NCI-H2081 treated with DMSO at 0.1 percent for 48 hours (cell line): ENCODE data around the gene GON7.
"Not testable (repeated sequence)": the region's sequence is repeated elsewhere in the genome, so short reads cannot be mapped to it uniquely, and the experiment has no call there.

ENCODE experiments used
- DNase-seq: peaks from one replicate; lab custom pipeline; 2025; lab: John Stamatoyannopoulos, UW

GON7 gene

DNA sequence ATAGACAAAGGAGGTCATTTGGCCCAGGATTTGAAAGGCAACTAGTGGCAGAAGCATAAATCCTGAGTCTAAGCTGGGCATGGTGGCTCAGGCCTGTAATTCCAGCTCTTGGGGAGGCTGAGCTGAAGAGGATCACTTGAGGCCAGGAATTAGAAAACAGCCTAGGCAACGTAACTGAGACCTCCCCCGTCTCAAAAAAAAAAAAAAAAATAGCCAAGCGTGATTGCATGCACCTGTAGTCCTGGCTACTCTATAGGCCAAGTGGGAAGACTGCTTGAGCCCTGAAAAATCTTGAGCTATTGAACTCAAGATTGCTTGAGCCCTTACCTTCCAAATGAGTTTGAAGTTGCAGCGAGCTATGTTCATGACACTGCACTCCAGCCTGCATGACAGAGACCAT is 7.8 kb downstream of the GON7 start:
- no peak for DNase-seq

DNA sequence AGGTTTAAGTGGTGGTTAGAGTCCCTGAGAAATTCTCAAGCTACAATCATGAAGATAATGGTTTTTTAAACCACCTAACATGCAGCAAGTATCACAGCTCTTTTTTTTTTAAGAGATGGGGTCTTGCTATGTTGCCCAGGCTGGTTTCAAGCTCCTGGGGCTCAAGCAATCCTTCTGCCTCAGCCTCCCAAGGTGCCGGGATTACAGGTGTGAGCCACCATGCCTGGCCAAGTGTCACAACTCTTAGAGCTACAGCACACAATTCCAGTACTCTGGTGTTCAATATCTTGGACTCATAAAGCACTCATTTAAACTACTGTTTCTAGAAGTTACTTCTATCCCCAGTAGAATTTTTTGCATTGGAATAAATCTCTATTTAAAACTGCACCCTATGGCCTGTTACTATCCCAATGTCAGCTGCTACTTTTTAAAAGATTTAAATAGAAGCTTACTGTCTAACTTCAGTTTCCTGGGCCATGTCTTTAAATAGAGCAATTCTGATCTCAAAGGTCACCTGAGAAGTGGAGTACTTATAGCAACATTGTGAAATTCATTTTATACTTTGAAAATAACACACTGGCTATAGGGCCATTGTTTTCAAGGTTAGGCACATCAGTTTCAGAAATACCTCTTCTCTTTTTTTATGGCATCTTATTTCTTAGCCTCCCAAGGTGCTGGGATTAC is 11.4 kb downstream of the GON7 start:
- DNase-seq: no peak

DNA sequence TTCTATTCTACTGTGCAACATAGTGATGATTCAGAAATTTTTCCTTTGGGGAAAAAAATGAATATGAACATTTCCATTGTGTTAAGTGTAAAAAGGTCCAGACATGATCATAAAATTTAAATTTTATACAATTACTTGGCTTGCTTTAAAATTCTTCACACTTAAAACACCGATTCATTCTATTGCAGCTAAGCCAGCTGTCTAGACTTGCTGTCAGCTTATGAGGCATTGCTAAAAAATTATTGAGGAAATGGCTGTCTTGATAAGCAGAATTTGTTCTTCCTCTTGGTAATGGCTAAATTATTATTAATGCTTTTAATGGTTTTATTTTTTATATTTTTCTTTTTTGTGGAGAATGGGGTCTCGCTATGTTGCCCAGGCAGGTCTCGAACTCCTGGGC is 19.9 kb downstream of the GON7 start:
- DNase-seq: no peak

DNA sequence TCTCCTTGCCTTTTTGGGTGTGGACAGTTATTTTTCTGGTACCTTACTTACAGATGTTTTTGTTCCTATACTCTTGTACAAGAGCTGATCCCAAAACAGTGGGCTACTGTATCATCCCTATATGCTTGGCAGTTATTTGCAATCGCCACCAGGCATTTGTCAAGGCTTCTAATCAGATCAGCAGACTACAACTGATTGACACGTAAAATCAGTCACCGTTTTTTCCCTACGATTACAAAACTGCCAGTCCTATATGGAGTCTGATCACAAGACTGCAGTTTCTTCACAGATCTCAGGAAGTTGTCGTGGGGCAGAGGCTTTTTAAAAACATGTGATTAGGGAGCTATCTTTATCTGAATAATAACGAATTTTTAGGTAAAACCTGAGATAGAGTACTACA is 20.4 kb downstream of the GON7 start:
- no peak for DNase-seq

DNA sequence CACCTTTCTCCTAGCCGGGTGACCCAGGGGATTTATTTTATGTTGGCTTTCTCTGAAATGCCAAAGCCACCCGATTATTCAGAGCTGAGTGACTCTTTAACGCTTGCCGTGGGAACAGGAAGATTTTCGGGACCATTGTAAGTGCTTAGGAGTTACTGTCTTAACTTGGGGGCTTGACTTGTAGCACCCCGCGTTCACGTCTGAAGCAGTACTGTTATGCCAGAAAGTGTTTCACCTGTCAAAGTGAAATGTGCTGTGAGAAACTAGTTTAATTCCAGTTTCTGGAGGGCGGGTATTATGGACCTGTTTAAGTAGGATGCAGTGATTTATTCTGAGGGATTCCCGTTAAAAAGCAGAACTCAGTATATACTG is 21.5 kb downstream of the GON7 start:
- no peak for DNase-seq

GRCh38 chr14:93184391-93185348 is 22.2 kb downstream of the GON7 start, which contains the start of the genes LYSET and MOAP1:
LYSET (plus strand) TSS chr14:93185317; CDS start chr14:93185406, 89 bp downstream.
MOAP1 (minus strand) TSS chr14:93184897; CDS start chr14:93184242, 655 bp downstream.
- peak; percentile 62 for DNase-seq

- DNase-seq: no peak
Observed at GRCh38 chr14:93183596-93184317, 23.1 kb downstream of the GON7 start.

DNA sequence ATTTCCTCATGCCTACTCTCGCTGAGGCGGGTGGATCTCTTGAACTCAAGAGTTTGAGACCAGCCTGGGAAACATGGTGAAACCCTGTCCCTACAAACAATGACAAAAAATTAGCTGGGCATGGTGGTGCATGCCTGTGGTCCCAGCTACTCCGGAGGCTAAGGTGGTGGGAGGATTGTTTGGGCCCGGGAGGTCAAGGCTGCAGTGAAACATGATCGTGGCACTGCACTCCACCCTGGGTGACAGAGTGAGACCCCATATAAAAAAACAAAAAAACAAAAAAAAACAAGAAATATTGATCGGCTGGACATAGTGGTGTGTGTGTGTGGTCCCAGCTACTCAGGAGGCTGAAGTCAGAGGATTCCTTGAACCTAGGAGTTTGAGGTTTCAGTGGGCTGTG is 31.4 kb downstream of the GON7 start:
- DNase-seq: no peak

DNA sequence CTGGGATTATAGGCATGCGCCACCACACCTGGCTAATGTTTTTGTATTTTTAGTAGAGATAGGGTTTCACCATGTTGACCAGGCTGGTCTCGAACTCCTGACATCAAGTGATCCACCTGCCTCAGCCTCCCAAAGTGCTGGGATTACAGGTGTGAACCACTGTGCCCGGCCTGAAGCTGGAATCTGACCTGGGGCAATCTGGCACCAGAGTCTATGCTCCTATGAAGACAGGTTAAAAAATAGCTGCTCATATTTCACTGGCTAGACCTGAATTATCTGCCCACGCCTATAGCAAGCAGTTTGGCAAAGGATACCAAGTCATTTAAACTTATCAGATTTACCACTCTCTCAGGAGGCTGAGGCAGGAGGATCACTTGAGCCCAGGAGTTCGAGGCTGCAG is 32.1 kb downstream of the GON7 start:
- DNase-seq: not testable (repeated sequence)

DNA sequence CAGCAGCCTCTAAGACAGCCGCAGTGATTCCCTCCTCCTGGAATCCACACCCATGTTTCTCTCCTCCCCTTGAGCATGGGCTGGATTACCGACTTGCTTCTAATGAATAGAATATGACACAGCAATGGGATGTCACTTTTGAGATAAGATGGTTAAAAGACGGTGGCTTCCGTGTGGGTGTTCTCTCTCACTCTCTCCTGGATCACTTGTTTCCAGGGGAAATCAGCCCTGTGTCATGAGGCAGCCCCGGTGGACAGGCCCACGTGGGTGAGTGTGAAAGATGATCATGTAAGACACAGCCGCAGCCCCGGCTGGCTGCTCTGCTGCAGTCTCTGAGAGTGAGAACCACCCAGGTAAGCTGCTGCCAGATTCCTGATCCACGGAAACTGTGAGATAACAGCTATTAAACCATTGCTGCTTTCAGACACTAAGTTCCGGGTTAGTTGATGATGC is 32.9 kb downstream of the GON7 start:
- DNase-seq: no peak

- DNase-seq: no peak
Observed at GRCh38 chr14:93171376-93171775, 35.5 kb downstream of the GON7 start.

DNA sequence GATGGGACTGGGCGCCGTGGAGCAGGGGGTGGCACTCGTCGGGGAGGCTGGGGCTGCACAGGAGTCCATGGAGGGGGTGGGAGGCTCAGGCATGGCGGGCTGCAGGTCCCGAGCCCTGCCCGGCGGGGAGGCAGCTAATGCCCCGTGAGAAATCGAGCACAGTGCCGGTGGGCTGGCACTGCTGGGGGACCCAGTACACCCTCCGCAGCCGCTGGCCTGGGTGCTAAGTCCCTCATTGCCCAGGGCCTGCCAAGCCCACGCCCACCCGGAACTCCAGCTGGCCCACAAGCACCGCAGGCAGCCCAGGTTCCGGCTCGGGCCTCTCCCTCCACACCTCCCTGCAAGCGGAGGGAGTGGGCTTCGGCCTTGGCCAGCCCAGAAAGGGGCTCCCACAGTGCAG is 36.7 kb downstream of the GON7 start:
- DNase-seq: not testable (repeated sequence)

DNA sequence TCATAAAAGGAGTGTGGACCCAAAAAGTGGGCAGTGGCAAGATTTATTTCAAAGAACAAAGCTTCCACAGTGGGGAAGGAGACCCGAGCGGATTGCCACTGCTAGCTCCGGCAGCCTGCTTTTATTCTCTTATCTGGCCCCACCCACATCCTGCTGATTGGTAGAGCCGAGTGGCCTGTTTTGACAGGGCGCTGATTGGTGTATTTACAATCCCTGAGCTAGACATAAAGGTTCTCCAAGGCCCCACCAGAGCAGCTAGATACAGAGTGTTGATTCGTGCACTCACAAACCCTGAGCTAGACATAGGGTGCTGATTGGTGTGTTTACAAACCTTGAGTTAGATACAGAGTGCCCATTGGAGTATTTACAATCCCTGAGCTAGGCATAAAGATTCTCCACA is 37.2 kb downstream of the GON7 start:
- not testable (repeated sequence) for DNase-seq

DNA sequence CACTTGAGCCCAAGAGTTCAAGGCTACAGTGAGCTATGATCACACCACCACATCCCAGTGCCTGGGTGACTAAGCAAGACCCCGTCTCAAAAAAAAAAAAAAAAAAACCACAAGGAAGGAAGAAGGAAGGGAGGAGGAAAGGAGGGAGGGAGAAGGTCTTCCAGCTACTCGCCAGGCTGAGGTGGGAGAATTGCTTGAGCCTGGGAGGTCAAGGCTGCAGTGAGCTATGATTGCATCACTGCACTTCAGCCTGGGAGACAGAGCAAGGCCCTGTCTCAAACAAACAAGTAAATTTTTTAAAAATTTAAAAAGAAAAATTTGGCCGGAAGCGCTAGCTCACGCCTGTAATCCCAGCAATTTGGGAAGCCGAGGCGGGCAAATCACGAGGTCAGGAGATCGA is 38.3 kb downstream of the GON7 start:
- DNase-seq: not testable (repeated sequence)

DNA sequence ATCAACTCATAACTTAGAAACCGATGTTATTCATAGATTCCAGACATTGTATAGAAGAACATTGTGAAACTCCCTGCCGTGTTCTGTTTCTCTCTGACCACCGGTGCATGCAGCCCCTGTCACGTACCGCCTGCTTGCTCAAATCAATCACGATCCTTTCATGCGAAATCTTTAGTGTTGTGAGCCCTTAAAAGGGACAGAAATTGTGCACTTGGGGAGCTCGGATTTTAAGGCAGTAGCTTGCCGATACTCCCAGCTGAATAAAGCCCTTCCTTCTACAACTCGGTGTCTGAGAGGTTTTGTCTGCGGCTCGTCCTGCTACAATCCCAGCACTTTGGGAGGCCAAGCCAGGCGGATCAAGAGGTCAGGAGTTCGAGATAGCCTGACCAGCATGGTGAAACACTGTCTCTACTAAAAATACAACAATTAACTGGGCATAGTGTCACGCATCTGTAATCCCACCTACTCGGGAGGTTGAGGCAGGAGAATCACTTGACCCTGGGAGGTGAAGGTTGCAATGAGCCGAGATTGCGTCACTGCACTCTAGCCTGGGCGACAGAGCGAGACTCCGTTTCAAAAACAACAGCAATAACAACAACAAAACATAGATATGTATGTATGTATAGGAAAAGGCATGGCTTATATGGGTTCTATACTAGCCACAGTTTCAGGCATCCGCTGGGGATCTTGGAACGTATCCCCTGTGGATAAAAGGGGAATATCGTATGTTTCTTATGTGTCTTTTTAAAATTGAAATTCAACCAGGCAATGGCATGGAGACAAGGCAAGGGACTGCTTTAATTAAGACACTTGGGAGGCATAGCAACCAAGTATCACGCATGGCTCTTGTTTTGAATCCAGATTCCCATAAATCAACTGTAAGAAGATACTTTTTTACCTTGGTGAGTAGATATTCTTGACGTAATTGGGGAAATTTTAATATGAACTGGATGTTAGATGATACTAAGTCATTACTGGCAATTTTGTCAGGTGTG is 41.3 kb downstream of the GON7 start:
- DNase-seq: not testable (repeated sequence)

DNA sequence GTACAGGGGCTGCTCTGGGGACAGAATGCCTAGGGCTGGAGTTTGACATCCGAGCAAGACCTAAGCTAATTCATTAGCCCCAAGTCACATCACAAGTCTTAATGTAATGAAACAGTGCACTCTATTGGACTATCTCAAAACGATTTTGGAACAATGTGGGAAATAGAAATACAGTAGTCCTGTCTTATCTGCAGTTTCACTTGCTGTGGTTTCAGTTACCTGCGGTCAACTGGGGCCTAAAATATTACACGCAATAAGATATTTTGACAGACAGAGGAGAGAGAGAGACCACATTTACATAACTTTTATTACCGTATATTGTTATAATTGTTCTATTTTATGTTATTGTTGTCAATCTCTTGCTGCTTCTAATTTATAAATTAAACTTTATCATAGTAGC is 43.3 kb downstream of the GON7 start:
- DNase-seq: no peak

GRCh38 chr14:93161411-93161940 is 45.4 kb downstream of the GON7 start:
- no peak for DNase-seq

GRCh38 chr14:93160353-93160801 is 46.5 kb downstream of the GON7 start:
- DNase-seq: no peak

GRCh38 chr14:93159625-93160352 is 47.1 kb downstream of the GON7 start:
- DNase-seq: not testable (repeated sequence)

- DNase-seq: not testable (repeated sequence)
Observed at GRCh38 chr14:93158349-93158748, 48.5 kb downstream of the GON7 start.
